OCI-LY7 (cell line): Measurements from ENCODE around the gene GMEB2. TPM values are rescaled to one million over a fixed set of nuclear protein-coding genes. Genes with fewer than 3 reads are reported as not detected.

Experiments used
- BruUV-seq: library from RNA; stranded (reverse); fragments of 400-500 nt; replicated peaks from 2 replicates; lab custom pipeline; 2021; lab: Mats Ljungman, UMichigan
- CTCF ChIA-PET: fragments of 300-600 bp; sonication (Branson Sonifier 250); formaldehyde crosslinking; loops from one replicate; lab custom pipeline; 2022; ENCODE audit warnings: antibody characterized with exemption; ENCODE audit not compliant: unreplicated experiment; lab: Charles Lee
- POLR2A ChIA-PET: fragments of 300-600 bp; sonication (Branson Sonifier 250); formaldehyde crosslinking; loops from one replicate; lab custom pipeline; 2022; ENCODE audit warnings: antibody characterized with exemption; lab: Charles Lee
- DNase-seq: peaks from one replicate; pipeline ENCODE4 v3.0.0-alpha.2; 2015; ENCODE audit warnings: low spot score
- H2AFZ ChIP-seq: fragments of 200-600 bp; sonication (generic), shearing (Covaris generic); 2 replicates; pipeline ENCODE4 v1.6.1; 2014; ENCODE audit warnings: mild to moderate bottlenecking, antibody characterized with exemption, low read length, moderate library complexity
- H3K27ac ChIP-seq: fragments of 200-600 bp; sonication (generic); 2 replicates; pipeline ENCODE4 v1.5.1; 2014; ENCODE audit warnings: mixed run types, low read depth, mild to moderate bottlenecking, moderate library complexity, low read length, inconsistent platforms; ENCODE audit not compliant: poor library complexity, severe bottlenecking
- H3K36me3 ChIP-seq: fragments of 200-600 bp; sonication (generic); 2 replicates; pipeline ENCODE4 v1.6.1; 2014; ENCODE audit warnings: mild to moderate bottlenecking, antibody characterized with exemption, low read length, moderate library complexity, mixed read lengths; ENCODE audit not compliant: insufficient read depth
- H3K4me1 ChIP-seq: fragments of 200-600 bp; sonication (generic); 2 replicates; pipeline ENCODE4 v1.5.1; 2014; ENCODE audit warnings: mild to moderate bottlenecking, low read length; ENCODE audit not compliant: insufficient read depth, poor library complexity, severe bottlenecking
- H3K4me2 ChIP-seq: fragments of 200-600 bp; sonication (generic); 2 replicates; pipeline ENCODE4 v1.6.1; 2014; ENCODE audit warnings: mild to moderate bottlenecking, low read length
- H3K4me3 ChIP-seq: fragments of 200-600 bp; sonication (generic); 2 replicates; pipeline ENCODE4 v1.5.1; 2014; ENCODE audit warnings: mild to moderate bottlenecking, low read depth, low read length; ENCODE audit not compliant: poor library complexity, severe bottlenecking
- H3K79me2 ChIP-seq: fragments of 200-600 bp; sonication (generic); 2 replicates; pipeline ENCODE4 v1.6.1; 2016; ENCODE audit warnings: low read depth, mild to moderate bottlenecking, low read length, moderate library complexity, mixed read lengths; ENCODE audit not compliant: insufficient read depth
- H3K9me2 ChIP-seq: fragments of 200-600 bp; sonication (generic); 2 replicates; pipeline ENCODE4 v1.6.1; 2016; ENCODE audit warnings: mild to moderate bottlenecking, low read length, mixed read lengths; ENCODE audit not compliant: insufficient read depth
- H3K9me3 ChIP-seq: fragments of 200-600 bp; sonication (generic); 2 replicates; pipeline ENCODE4 v1.6.1; 2014; ENCODE audit warnings: mild to moderate bottlenecking, mixed run types, low read length, mixed read lengths
- H4K20me1 ChIP-seq: fragments of 200-600 bp; sonication (generic); 2 replicates; pipeline ENCODE4 v1.6.1; 2014; ENCODE audit warnings: mild to moderate bottlenecking, antibody characterized with exemption, low read length, moderate library complexity, mixed read lengths; ENCODE audit not compliant: insufficient read depth
- CTCF ChIP-seq: fragments of 200-600 bp; sonication (generic); conservative IDR thresholded peaks from 2 replicates; pipeline ENCODE4 v1.5.1; 2014; ENCODE audit warnings: mild to moderate bottlenecking, antibody characterized with exemption, low read length, moderate library complexity, mixed read lengths
- EZH2phosphoT487 ChIP-seq: fragments of 200-600 bp; sonication (generic); IDR thresholded peaks from 2 replicates; pipeline ENCODE4 v1.6.1; 2018; ENCODE audit warnings: low read depth, borderline replicate concordance, mild to moderate bottlenecking, mixed run types, antibody characterized with exemption, low read length, moderate library complexity, mixed read lengths
- intact Hi-C: fragments of 100-400 bp; cut with micrococcal nuclease; formaldehyde crosslinking; loops from one replicate; pipeline ENCODE4 v1.10.0; 2022; ENCODE audit not compliant: unreplicated experiment
- total RNA-seq, 2 experiments: library from RNA; depleted of rRNA in 1 of 2; stranded (reverse); fragments of >200 nt in 1 of 2; shearing (Covaris generic) in 1 of 2; gene quantifications; 2 replicates each; pipeline ENCODE4 v1.2.3, GENCODE V29; 2014 to 2022

GMEB2 gene
- total RNA-seq, 2 experiments from 2014 or later: 15.6 TPM

GRCh38 chr20:63552481-63553249, 74.2 kb downstream of the GMEB2 start:
- H3K4me1 ChIP-seq: peaks cover 48% of the 10 kb centered on the region

GRCh38 chr20:63551068-63551467, 75.8 kb downstream of the GMEB2 start:
- no peak overlapping the region for H2AFZ ChIP-seq
- intact Hi-C loops: loop anchor here (5.0 kb wide), 1 partner anchor 76 kb away; the partner anchor contains the start of gene GMEB2
- H3K9me3 ChIP-seq: no peaks in the 10 kb centered on the region
- DNase-seq: no peak
- no peaks in the 10 kb centered on the region for H4K20me1 ChIP-seq
- no peaks in the 10 kb centered on the region for H3K36me3 ChIP-seq
- no peak overlapping the region for H3K4me2 ChIP-seq
- H3K79me2 ChIP-seq: no peaks in the 10 kb centered on the region
- H3K4me1 ChIP-seq: peaks cover 55% of the 10 kb centered on the region
- ChIA-PET POLR2A (no interaction called here), CTCF (no interaction called here)
- no TSS peak for BruUV-seq
- no peak overlapping the region for H3K4me3 ChIP-seq
- no peaks in the 10 kb centered on the region for H3K9me2 ChIP-seq
- H3K27ac ChIP-seq: no peak overlapping the region
- TF ChIP-seq EZH2phosphoT487 (no peak), CTCF (no peak)

More at GRCh38 chr20:63552481-63553249, 74.2 kb downstream of the GMEB2 start:
- ChIA-PET CTCF (interaction anchor here (0.6 to 0.7 kb wide), 2 partner anchors 12 to 208 kb away, joined by 3 to 5 read pairs; no protein-coding TSS in a partner anchor), POLR2A (interaction anchor here (0.9 to 1.0 kb wide), 2 partner anchors 11 to 32 kb away, joined by 3 to 6 read pairs; partner anchors contain the start of gene PPDPF)
- peak overlapping the region; percentile 91 for H3K27ac ChIP-seq
- no peaks in the 10 kb centered on the region for H3K9me2 ChIP-seq
- no peaks in the 10 kb centered on the region for H3K79me2 ChIP-seq
- no peak for TF ChIP-seq CTCF
- TF ChIP-seq EZH2phosphoT487: no peak
- DNase-seq: peak; percentile 92
- H3K9me3 ChIP-seq: no peaks in the 10 kb centered on the region
- no peaks in the 10 kb centered on the region for H3K36me3 ChIP-seq
- peak overlapping the region; percentile 97 for H3K4me2 ChIP-seq
- H4K20me1 ChIP-seq: no peaks in the 10 kb centered on the region
- BruUV-seq: no TSS peak
- peak overlapping the region; percentile 65 for H3K4me3 ChIP-seq
- H2AFZ ChIP-seq: peak overlapping the region; percentile 59; the same call in 1 of the 2 replicates
- intact Hi-C loops: loop anchor here (1.0 to 5.0 kb wide), 2 partner anchors 75 to 90 kb away; partner anchors contain the start of gene GMEB2
